CD4-positive, alpha-beta T cell treated with Interleukin-2 at 100 ng/mL for 4 hours (primary cell): ENCODE data around the gene NRIP1.

ENCODE experiments used
- DNase-seq: peaks from one replicate; pipeline ENCODE4 v3.0.0-alpha.2; 2020; ENCODE audit warnings: low spot score

Gene NRIP1

DNA sequence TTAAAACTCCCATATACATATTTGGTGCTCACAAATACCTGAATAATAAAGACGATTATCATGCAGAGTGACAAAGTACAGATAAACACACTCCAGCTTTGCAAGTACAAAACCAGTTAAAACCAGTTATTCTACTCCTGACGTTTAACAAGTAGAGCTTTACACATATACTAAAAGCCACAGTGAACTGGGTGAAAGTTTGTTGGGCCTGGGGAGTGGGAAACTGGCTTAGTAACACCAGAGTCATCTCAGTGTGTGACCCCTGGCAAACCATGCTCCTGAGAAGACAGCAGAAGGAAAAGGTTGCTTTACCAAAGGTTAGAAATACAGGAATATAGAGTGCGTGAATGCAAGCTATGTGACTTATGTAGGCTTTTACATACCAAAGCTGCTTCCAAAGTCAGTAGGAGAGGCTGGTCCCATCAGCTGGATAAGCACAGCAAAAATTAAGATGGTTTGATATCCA lies 148.1 kb downstream of the NRIP1 start:
- DNase-seq = no peak

- no peak for DNase-seq
These were observed 151.2 kb downstream of the NRIP1 start for GRCh38 chr21:14913638-14914037.

DNA sequence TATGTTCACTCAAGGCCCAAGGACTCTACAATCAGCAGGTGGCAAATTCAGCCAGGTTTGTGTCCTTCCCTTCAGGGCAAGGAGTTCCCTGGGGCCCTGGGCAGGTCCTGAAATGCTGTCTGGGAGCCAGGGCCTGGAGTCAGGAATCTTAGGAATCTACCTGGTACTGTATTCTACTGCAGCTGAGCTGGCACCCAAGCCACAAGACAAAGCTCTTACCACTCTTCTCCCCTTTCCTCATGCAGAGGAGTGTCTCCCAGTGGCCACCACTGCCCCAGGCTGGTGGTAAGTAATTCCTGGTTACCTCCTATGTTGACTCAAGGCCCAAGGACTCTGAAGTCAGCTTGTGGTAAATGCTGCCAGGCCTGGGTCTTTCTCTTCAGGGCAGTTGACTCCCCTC lies 153.4 kb downstream of the NRIP1 start:
- DNase-seq = no peak
